GM18867 (cell line): ENCODE measurements around the gene RNF10.
"Not testable (repeated sequence)": the region's sequence is repeated elsewhere in the genome, so short reads cannot be mapped to it uniquely, and the experiment has no call there.

Source experiments
- ATAC-seq: cut with Tn5 transposase; IDR thresholded peaks from one replicate; pipeline ENCODE4 v1.9.1; 2021; ENCODE audit warnings: mild to moderate bottlenecking, moderate library complexity; ENCODE audit not compliant: unreplicated experiment

The RNF10 gene

GRCh38 chr12:120522568-120522967 lies 11.6 kb upstream of the RNF10 start:
- no peak for ATAC-seq

GRCh38 chr12:120528861-120529525 lies 5.2 kb upstream of the RNF10 start, which contains the start of gene COQ5:
TSS of gene COQ5 (minus strand) at chr12:120529158. CDS start at chr12:120529141, 17 bp downstream.
- ATAC-seq: peak; percentile 75

- ATAC-seq: no peak
Observed at GRCh38 chr12:120529641-120530417, 4.3 kb upstream of the RNF10 start.

- not testable (repeated sequence) for ATAC-seq
Observed at GRCh38 chr12:120530418-120530761, 3.8 kb upstream of the RNF10 start.

GRCh38 chr12:120532701-120533238 lies 1.4 kb upstream of the RNF10 start:
- ATAC-seq: no peak

- ATAC-seq: peak; percentile 33
Observed at GRCh38 chr12:120534703-120535655, 823 bp downstream of the RNF10 start.

GRCh38 chr12:120536064-120536791 lies 2.1 kb downstream of the RNF10 start:
- ATAC-seq: no peak

GRCh38 chr12:120537856-120538220 lies 3.7 kb downstream of the RNF10 start:
- ATAC-seq: no peak

- ATAC-seq: no peak
Observed at GRCh38 chr12:120538281-120539156, 4.4 kb downstream of the RNF10 start.

GRCh38 chr12:120539303-120539702 lies 5.1 kb downstream of the RNF10 start:
- ATAC-seq: no peak

GRCh38 chr12:120540445-120540844 lies 6.3 kb downstream of the RNF10 start:
- ATAC-seq: no peak

GRCh38 chr12:120542166-120542565 lies 8.0 kb downstream of the RNF10 start:
- ATAC-seq: no peak

GRCh38 chr12:120544691-120545090 lies 10.5 kb downstream of the RNF10 start:
- ATAC-seq: no peak

- ATAC-seq: no peak
Observed at GRCh38 chr12:120546050-120546386, 11.9 kb downstream of the RNF10 start.

GRCh38 chr12:120554678-120555077 lies 20.5 kb downstream of the RNF10 start:
- ATAC-seq: no peak

GRCh38 chr12:120557589-120557988 lies 23.4 kb downstream of the RNF10 start:
- no peak for ATAC-seq

- no peak for ATAC-seq
Observed at GRCh38 chr12:120562906-120563305, 28.8 kb downstream of the RNF10 start.

- ATAC-seq: no peak
Observed at GRCh38 chr12:120563495-120563894, 29.3 kb downstream of the RNF10 start.

GRCh38 chr12:120571299-120571698 lies 37.1 kb downstream of the RNF10 start:
- ATAC-seq: no peak

- ATAC-seq: no peak
Observed at GRCh38 chr12:120573560-120573959, 39.4 kb downstream of the RNF10 start.
